ENCODE results near the gene CD101. TPM values are rescaled to one million over a fixed set of nuclear protein-coding genes. Genes with fewer than 3 reads are reported as not detected.

The CD101 gene
- total RNA-seq, 6 experiments from 2014 or later = not detected

DNA sequence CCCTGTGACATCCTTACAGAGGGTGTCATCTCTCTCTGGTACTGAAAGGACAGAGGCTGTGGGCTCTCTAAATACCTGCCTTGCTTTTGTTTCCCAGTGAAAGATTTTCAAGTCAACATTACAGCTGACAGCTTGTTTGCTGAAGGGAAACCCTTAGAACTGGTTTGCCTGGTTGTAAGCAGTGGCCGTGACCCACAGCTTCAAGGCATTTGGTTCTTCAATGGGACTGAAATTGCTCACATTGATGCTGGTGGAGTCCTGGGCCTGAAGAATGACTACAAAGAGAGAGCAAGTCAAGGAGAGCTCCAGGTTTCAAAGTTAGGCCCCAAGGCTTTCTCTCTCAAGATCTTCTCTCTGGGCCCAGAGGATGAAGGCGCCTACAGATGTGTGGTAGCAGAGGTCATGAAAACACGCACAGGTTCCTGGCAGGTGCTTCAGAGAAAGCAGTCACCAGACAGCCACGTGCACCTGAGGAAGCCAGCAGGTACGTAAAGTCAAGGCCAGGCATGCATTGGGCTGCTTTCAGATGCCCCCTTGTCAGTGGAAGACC is 11.8 kb downstream of the CD101 start:
- Mint-ChIP-seq H3K9me3 (no peaks in the 10 kb centered on the region), H3K4me1 (ENCODE audit: low read depth) (no peaks in the 10 kb centered on the region), H3K27ac (no peak overlapping the region), H3K4me3 (no peak overlapping the region), H3K27me3 (ENCODE audit: insufficient read depth) (peaks cover 9% of the 10 kb centered on the region), H3K36me3 (ENCODE audit: low read depth) (no peaks in the 10 kb centered on the region)
- no peak for TF ChIP-seq CTCF (IDR thresholded peaks at IDR 0.05)
- no peak for DNase-seq

GRCh38 chr1:117014209-117014608 is 12.6 kb downstream of the CD101 start:
- DNase-seq = no peak

GRCh38 chr1:117015724-117016123 is 14.2 kb downstream of the CD101 start:
- no peak for TF ChIP-seq CTCF (IDR thresholded peaks at IDR 0.05)
- H3K36me3 Mint-ChIP-seq (ENCODE audit: low read depth) = no peaks in the 10 kb centered on the region
- no peak overlapping the region for H3K4me3 Mint-ChIP-seq
- H3K4me1 Mint-ChIP-seq (ENCODE audit: low read depth) = no peaks in the 10 kb centered on the region
- DNase-seq = no peak
- H3K27me3 Mint-ChIP-seq (ENCODE audit: insufficient read depth) = peaks cover 11% of the 10 kb centered on the region
- no peaks in the 10 kb centered on the region for H3K9me3 Mint-ChIP-seq
- H3K27ac Mint-ChIP-seq = no peak overlapping the region

More at GRCh38 chr1:117014209-117014608, 12.6 kb downstream of the CD101 start:
- Mint-ChIP-seq H3K4me3 (no peak overlapping the region), H3K27ac (no peak overlapping the region), H3K36me3 (ENCODE audit: low read depth) (no peaks in the 10 kb centered on the region), H3K27me3 (ENCODE audit: insufficient read depth) (peaks cover 8% of the 10 kb centered on the region), H3K9me3 (no peaks in the 10 kb centered on the region), H3K4me1 (ENCODE audit: low read depth) (no peaks in the 10 kb centered on the region)
- no peak for TF ChIP-seq CTCF (IDR thresholded peaks at IDR 0.05)

DNA sequence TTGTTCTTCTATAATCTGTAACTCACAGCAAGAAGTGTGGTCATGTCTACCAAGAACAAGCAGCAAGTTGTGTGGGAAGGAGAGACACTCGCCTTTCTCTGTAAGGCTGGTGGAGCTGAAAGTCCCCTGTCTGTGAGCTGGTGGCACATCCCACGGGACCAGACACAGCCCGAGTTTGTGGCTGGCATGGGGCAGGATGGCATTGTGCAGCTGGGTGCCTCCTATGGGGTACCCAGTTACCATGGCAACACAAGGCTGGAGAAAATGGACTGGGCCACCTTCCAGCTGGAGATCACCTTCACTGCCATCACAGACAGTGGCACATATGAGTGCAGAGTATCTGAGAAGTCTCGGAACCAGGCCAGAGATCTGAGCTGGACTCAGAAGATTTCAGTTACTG is 15.5 kb downstream of the CD101 start:
- Mint-ChIP-seq H3K27ac (no peak overlapping the region), H3K4me1 (ENCODE audit: low read depth) (no peaks in the 10 kb centered on the region), H3K36me3 (ENCODE audit: low read depth) (no peaks in the 10 kb centered on the region), H3K27me3 (ENCODE audit: insufficient read depth) (peaks cover 11% of the 10 kb centered on the region), H3K4me3 (no peak overlapping the region), H3K9me3 (no peaks in the 10 kb centered on the region)
- no peak for DNase-seq
- no peak for TF ChIP-seq CTCF (IDR thresholded peaks at IDR 0.05)

DNA sequence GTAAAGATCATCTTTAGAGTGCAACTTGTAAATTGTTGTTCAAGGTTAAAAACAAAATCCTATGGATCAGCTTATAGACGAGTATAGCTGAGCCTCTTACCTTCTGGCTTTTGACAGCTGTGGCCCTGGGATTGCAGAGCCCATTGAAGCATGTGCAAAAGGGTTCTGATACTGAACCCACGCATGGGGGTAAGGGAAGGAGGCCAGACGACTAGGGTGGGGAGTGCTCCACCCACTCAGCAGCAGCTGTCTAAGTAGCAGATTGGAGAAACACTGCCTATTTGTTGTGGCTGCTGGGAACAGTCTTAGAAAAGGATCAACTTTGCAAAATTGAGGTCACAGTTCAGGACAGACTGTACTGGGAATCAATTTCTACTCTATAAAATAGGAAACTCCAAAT is 16.1 kb downstream of the CD101 start:
- no peak for TF ChIP-seq CTCF (IDR thresholded peaks at IDR 0.05)
- no peak for DNase-seq
- Mint-ChIP-seq H3K4me1 (ENCODE audit: low read depth) (no peaks in the 10 kb centered on the region), H3K27me3 (ENCODE audit: insufficient read depth) (peaks cover 11% of the 10 kb centered on the region), H3K27ac (no peak overlapping the region), H3K36me3 (ENCODE audit: low read depth) (no peaks in the 10 kb centered on the region), H3K4me3 (no peak overlapping the region), H3K9me3 (no peaks in the 10 kb centered on the region)

Measured in HFFc6 (cell line).